ENCODE data around the gene SORBS2. TPM values are rescaled to one million over a fixed set of nuclear protein-coding genes. Genes with fewer than 3 reads are reported as not detected.

The SORBS2 gene
- total RNA-seq, 1 experiment from 2014 or later, result 9.7 TPM

DNA sequence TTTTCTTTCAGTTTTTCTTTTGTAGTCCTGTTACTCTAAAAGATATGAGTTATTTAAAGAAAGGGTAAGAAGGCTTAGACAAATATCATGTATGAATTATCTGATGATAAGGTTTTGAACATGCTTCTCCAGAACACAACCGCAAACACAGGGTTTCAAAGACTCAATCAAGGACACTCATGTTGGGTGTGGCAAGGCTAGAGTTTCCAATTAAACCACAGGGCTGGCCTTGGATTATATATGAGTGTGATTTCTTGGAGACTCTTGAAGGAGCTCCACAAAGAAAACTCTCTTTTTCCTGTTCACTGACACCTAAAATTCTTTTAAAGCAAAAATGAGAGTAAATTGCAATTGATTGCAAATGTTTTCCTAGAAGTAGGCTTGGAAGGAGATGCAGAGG lies 166.6 kb downstream of the SORBS2 start:
- peaks cover 2% of the 10 kb centered on the region; the same call in 1 of the 2 replicates for H3K4me1 ChIP-seq (ENCODE audit: insufficient read depth, low read length)
- H3K23ac ChIP-seq (ENCODE audit: insufficient read length, low read depth, low read length), result no peak overlapping the region
- no peak overlapping the region for H3K9ac ChIP-seq (ENCODE audit: extremely low read depth, insufficient read length, low read length)
- H4K91ac ChIP-seq (ENCODE audit: insufficient read length, low read depth, low read length), result no peak overlapping the region
- H4K20me1 ChIP-seq (ENCODE audit: control insufficient read depth, insufficient read depth, insufficient read length), result no peaks in the 10 kb centered on the region
- H3T11ph ChIP-seq (ENCODE audit: low read length), result no peak overlapping the region
- no peak overlapping the region for H3K18ac ChIP-seq (ENCODE audit: insufficient read length, low read depth, low read length)
- H3K9me3 ChIP-seq (ENCODE audit: control insufficient read depth, low read depth, low read length), result no peaks in the 10 kb centered on the region
- H2BK12ac ChIP-seq (ENCODE audit: insufficient read length, low read depth, low read length), result no peak overlapping the region
- H3K23me2 ChIP-seq (ENCODE audit: insufficient read length, low read depth, low read length, poor library complexity, severe bottlenecking), result no peaks in the 10 kb centered on the region
- no peak overlapping the region for H3K4me2 ChIP-seq (ENCODE audit: insufficient read depth, insufficient read length, low read length)
- H2BK5ac ChIP-seq (ENCODE audit: insufficient read length, low read length), result no peak overlapping the region
- H3K4ac ChIP-seq (ENCODE audit: low read depth, low read length), result no peak overlapping the region
- no peaks in the 10 kb centered on the region; the same call in 1 of the 2 replicates for H3K27me3 ChIP-seq (ENCODE audit: insufficient read depth, low read length)
- H3K9me3 Mint-ChIP-seq, result no peaks in the 10 kb centered on the region
- H3K27ac Mint-ChIP-seq, result peak overlapping the region in 2 of 3 experiments; percentile 23 to 63; a peak in 2 of 7 replicates
- H3K36me3 Mint-ChIP-seq (ENCODE audit: insufficient read depth in 1 of 3, low read depth in 3 of 3), result peaks cover 7 to 44% (median 38%) of the 10 kb centered on the region in 3 experiments
- no peak for DNase-seq
- H2AK5ac ChIP-seq (ENCODE audit: insufficient read length, low read length), result no peak overlapping the region
- no peak overlapping the region for H2BK120ac ChIP-seq (ENCODE audit: low read depth, low read length, poor library complexity, severe bottlenecking)
- H3K56ac ChIP-seq (ENCODE audit: insufficient read length, low read depth, low read length), result no peak overlapping the region
- no peak overlapping the region for H3K4me3 Mint-ChIP-seq
- no CpG with 5 or more reads among the region's 1 CpG for WGBS (ENCODE audit: extremely low coverage, insufficient read length, low lambda C conversion rate)
- H2BK20ac ChIP-seq (ENCODE audit: low read depth, low read length, poor library complexity, severe bottlenecking), result no peak overlapping the region
- H4K8ac ChIP-seq (replicated peaks; ENCODE audit: insufficient read length, low read depth, low read length), result no peak overlapping the region
- no peaks in the 10 kb centered on the region for H3K79me2 ChIP-seq (ENCODE audit: insufficient read depth, low read length)
- H3K14ac ChIP-seq (ENCODE audit: insufficient read depth, low read length), result no peak overlapping the region
- no peak overlapping the region for H2BK15ac ChIP-seq (ENCODE audit: low read depth, low read length)
- TF ChIP-seq, protein P1, sequence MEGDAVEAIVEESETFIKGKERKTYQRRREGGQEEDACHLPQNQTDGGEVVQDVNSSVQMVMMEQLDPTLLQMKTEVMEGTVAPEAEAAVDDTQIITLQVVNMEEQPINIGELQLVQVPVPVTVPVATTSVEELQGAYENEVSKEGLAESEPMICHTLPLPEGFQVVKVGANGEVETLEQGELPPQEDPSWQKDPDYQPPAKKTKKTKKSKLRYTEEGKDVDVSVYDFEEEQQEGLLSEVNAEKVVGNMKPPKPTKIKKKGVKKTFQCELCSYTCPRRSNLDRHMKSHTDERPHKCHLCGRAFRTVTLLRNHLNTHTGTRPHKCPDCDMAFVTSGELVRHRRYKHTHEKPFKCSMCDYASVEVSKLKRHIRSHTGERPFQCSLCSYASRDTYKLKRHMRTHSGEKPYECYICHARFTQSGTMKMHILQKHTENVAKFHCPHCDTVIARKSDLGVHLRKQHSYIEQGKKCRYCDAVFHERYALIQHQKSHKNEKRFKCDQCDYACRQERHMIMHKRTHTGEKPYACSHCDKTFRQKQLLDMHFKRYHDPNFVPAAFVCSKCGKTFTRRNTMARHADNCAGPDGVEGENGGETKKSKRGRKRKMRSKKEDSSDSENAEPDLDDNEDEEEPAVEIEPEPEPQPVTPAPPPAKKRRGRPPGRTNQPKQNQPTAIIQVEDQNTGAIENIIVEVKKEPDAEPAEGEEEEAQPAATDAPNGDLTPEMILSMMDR (conservative IDR thresholded peaks at IDR 0.05), result no peak
- H3K79me1 ChIP-seq (ENCODE audit: insufficient read depth, low read depth, low read length, poor library complexity, severe bottlenecking), result no peaks in the 10 kb centered on the region
- H2AFZ ChIP-seq (ENCODE audit: low read length), result no peak overlapping the region
- H3K4me1 Mint-ChIP-seq, result peaks cover 45 to 47% of the 10 kb centered on the region in 2 experiments
- no peaks in the 10 kb centered on the region for H3K27me3 Mint-ChIP-seq (ENCODE audit: low read depth)
- no peak overlapping the region for H4K5ac ChIP-seq (ENCODE audit: insufficient read length, low read depth, low read length)
- no peak overlapping the region for H3K27ac ChIP-seq (ENCODE audit: insufficient read length, low read depth, low read length)
